ENCODE data around the gene MGLL.

DNA sequence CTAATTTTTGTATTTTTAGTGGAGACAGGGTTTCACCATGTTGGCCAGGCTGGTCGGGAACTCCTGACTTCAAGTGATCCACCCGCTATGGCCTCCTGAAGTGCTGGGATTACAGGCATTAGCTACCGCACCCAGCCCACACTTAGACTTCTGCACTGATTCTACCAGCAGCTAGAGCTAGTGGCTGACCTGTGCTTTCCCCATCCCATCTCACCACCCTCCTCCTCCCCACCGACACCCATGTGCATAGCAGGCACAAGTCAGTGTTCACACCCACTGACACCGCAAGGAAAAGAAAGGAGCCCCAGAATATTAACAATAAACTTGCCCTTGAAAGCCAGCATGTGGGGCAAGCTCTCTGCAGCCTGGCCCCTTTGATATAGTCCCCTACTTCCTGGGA lies 160.7 kb downstream of the MGLL start:
- TF ChIP-seq EZH2 (IDR thresholded peaks at IDR 0.05; ENCODE audit: insufficient read depth, poor library complexity, severe bottlenecking) (no peak), EZH2phosphoT487 (IDR thresholded peaks at IDR 0.05; ENCODE audit: insufficient read depth, low read depth) (no peak)
